Suprapubic skin (tissue), 3 donors: Measurements from ENCODE around the gene IZUMO1.
"Not testable (repeated sequence)": the region's sequence is repeated elsewhere in the genome, so short reads cannot be mapped to it uniquely, and the experiment has no call there.

Experiments used
- CTCF ChIP-seq, 2 donors: fragments of 200-600 bp in 1 of 2; fragments of 450-650 bp in 1 of 2; sonication (generic) in 1 of 2; IDR thresholded peaks; one replicate each; pipeline ENCODE4 v1.5.1; 2016 to 2019; ENCODE audit warnings: antibody characterized with exemption in 2 of 2, mild to moderate bottlenecking in 1 of 2, moderate library complexity in 1 of 2
- POLR2AphosphoS5 ChIP-seq, 3 donors: sonication (generic); formaldehyde crosslinking; IDR thresholded peaks; one replicate each; pipeline ENCODE4 v1.6.1; 2017; ENCODE audit warnings: antibody characterized with exemption in 3 of 3

- TF ChIP-seq CTCF, POLR2AphosphoS5 (IDR thresholded peaks at IDR 0.05): not testable (repeated sequence)
Measured at GRCh38 chr19:48768171-48768753, 21.6 kb upstream of the IZUMO1 start.
